ENCODE results near the gene HNRNPUL1. TPM values are rescaled to one million over a fixed set of nuclear protein-coding genes. Genes with fewer than 3 reads are reported as not detected.

The HNRNPUL1 gene
- total and polyA plus RNA-seq, 4 donors: 59.5 to 156 (median 119) TPM

DNA sequence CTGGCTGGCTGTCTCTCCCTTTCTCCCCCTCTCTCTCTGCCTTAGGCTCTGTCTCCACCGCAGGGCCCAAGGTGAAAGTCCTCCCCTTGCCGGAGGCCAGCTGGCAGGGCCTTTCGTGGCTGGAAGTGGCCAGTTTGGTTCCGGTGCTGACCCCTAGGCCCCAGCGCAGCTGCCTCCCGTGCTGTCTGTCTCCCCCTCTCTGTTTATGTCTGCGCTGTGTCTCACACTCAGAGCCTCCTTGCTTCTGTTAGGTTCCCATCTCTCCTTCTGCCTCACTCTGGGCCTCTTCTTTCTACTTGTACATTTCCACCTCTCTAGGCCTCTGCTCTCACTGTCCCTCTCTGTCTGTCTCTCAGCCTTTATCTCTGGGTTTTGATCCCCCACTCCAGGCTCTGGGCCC lies 58.9 kb downstream of the HNRNPUL1 start:
- Histone ChIP-seq H3K27me3 (ENCODE audit: control insufficient read depth in 1 of 2, insufficient read depth in 2 of 2, low read length in 1 of 2) (no peaks in the 10 kb centered on the region), H3K9me3 (ENCODE audit: control insufficient read depth, low read length) (no peaks in the 10 kb centered on the region), H3K36me3 (ENCODE audit: control insufficient read depth in 1 of 2, insufficient read depth in 2 of 2, low read length in 1 of 2) (peaks cover 0 to 7% of the 10 kb centered on the region in 2 donors), H3K4me1 (ENCODE audit: control insufficient read depth in 1 of 2, insufficient read depth in 2 of 2, low read length in 2 of 2) (no peaks in the 10 kb centered on the region), H3K27ac (ENCODE audit: low read depth in 1 of 2, low read length in 2 of 2) (peak overlapping the region; percentile 50 to 80), H3K4me3 (ENCODE audit: low read length in 2 of 2) (no peak overlapping the region)
- intact Hi-C loops (cut with DNase I): loop anchor here in 1 of 2 donors (5.0 kb wide), 1 partner anchor 34 kb away; no protein-coding TSS in a partner anchor
- ATAC-seq (ENCODE audit: low FRiP score) (no peak), DNase-seq (no peak)
- WGBS, 2 donors: 38 to 40% methylated on average over 7 of the region's 7 CpGs

GRCh38 chr19:41323430-41324125 lies 59.4 kb downstream of the HNRNPUL1 start:
- Histone ChIP-seq H3K9me3 (ENCODE audit: control insufficient read depth, low read length) (no peaks in the 10 kb centered on the region), H3K27ac (ENCODE audit: low read depth in 1 of 2, low read length in 2 of 2) (peak overlapping the region; percentile 50 to 80), H3K36me3 (ENCODE audit: control insufficient read depth in 1 of 2, insufficient read depth in 2 of 2, low read length in 1 of 2) (peaks cover 0 to 7% of the 10 kb centered on the region in 2 donors), H3K27me3 (ENCODE audit: control insufficient read depth in 1 of 2, insufficient read depth in 2 of 2, low read length in 1 of 2) (no peaks in the 10 kb centered on the region), H3K4me1 (ENCODE audit: control insufficient read depth in 1 of 2, insufficient read depth in 2 of 2, low read length in 2 of 2) (no peaks in the 10 kb centered on the region), H3K4me3 (ENCODE audit: low read length in 2 of 2) (no peak overlapping the region)
- peak; percentile 85 to 89 for DNase-seq
- WGBS, 2 donors: 20 to 28% methylated on average over 16 of the region's 16 CpGs
- peak; percentile 65 for ATAC-seq (ENCODE audit: low FRiP score)
- intact Hi-C loops (cut with DNase I): loop anchor here (2.0 to 5.0 kb wide), 2 partner anchors 29 to 34 kb away; partner anchors contain the start of gene TGFB1 (in 1 of the 2)

- ATAC-seq (ENCODE audit: low FRiP score) (no peak), DNase-seq (no peak)
- Histone ChIP-seq H3K4me3 (ENCODE audit: low read length in 2 of 2) (no peak overlapping the region), H3K36me3 (ENCODE audit: control insufficient read depth in 1 of 2, insufficient read depth in 2 of 2, low read length in 1 of 2) (peaks cover 0 to 4% of the 10 kb centered on the region in 2 donors), H3K9me3 (ENCODE audit: control insufficient read depth, low read length) (no peaks in the 10 kb centered on the region), H3K4me1 (ENCODE audit: control insufficient read depth in 1 of 2, insufficient read depth in 2 of 2, low read length in 2 of 2) (no peaks in the 10 kb centered on the region), H3K27me3 (ENCODE audit: control insufficient read depth in 1 of 2, insufficient read depth in 2 of 2, low read length in 1 of 2) (no peaks in the 10 kb centered on the region), H3K27ac (ENCODE audit: low read depth in 1 of 2, low read length in 2 of 2) (peak overlapping the region; percentile 40 to 80)
- WGBS, 2 donors: 66 to 69% methylated on average over 6 to 7 of the region's 7 CpGs
- intact Hi-C loops (cut with DNase I): loop anchor here (2.0 to 5.0 kb wide), 2 partner anchors 29 to 33 kb away; partner anchors contain the start of gene TGFB1 (in 1 of the 2)
Observed at GRCh38 chr19:41324231-41324702, 60.1 kb downstream of the HNRNPUL1 start.

GRCh38 chr19:41324921-41325639 lies 60.9 kb downstream of the HNRNPUL1 start:
- no peaks in the 10 kb centered on the region for H3K9me3 ChIP-seq (ENCODE audit: control insufficient read depth, low read length)
- no peak overlapping the region for H3K4me3 ChIP-seq (ENCODE audit: low read length in 2 of 2)
- no peaks in the 10 kb centered on the region for H3K27me3 ChIP-seq (ENCODE audit: control insufficient read depth in 1 of 2, insufficient read depth in 2 of 2, low read length in 1 of 2)
- intact Hi-C loops (cut with DNase I): loop anchor here (1.0 to 5.0 kb wide), 3 partner anchors 15 to 32 kb away; partner anchors contain the start of genes CCDC97 (in 1 of the 2) and TGFB1 (in 1 of the 2)
- ATAC-seq (ENCODE audit: low FRiP score) (peak; percentile 43), DNase-seq (peak; percentile 88 to 91)
- H3K27ac ChIP-seq (ENCODE audit: low read depth in 1 of 2, low read length in 2 of 2): peak overlapping the region; percentile 40 to 81
- 2 to 3% methylated on average over 14 to 23 of the region's 23 CpGs for WGBS, 2 donors
- H3K36me3 ChIP-seq (ENCODE audit: control insufficient read depth in 1 of 2, insufficient read depth in 2 of 2, low read length in 1 of 2): no peaks in the 10 kb centered on the region
- H3K4me1 ChIP-seq (ENCODE audit: control insufficient read depth in 1 of 2, insufficient read depth in 2 of 2, low read length in 2 of 2): no peaks in the 10 kb centered on the region

GRCh38 chr19:41325640-41325946 lies 61.4 kb downstream of the HNRNPUL1 start:
- Histone ChIP-seq H3K27me3 (ENCODE audit: control insufficient read depth in 1 of 2, insufficient read depth in 2 of 2, low read length in 1 of 2) (no peaks in the 10 kb centered on the region), H3K27ac (ENCODE audit: low read depth in 1 of 2, low read length in 2 of 2) (peak overlapping the region; percentile 33 to 40), H3K4me1 (ENCODE audit: control insufficient read depth in 1 of 2, insufficient read depth in 2 of 2, low read length in 2 of 2) (no peaks in the 10 kb centered on the region), H3K36me3 (ENCODE audit: control insufficient read depth in 1 of 2, insufficient read depth in 2 of 2, low read length in 1 of 2) (no peaks in the 10 kb centered on the region), H3K9me3 (ENCODE audit: control insufficient read depth, low read length) (no peaks in the 10 kb centered on the region), H3K4me3 (ENCODE audit: low read length in 2 of 2) (no peak overlapping the region)
- DNase-seq: no peak
- intact Hi-C loops (cut with DNase I): loop anchor here in 1 of 2 donors (1.0 to 2.0 kb wide), 2 partner anchors 15 to 27 kb away; partner anchors contain the start of genes CCDC97 and TGFB1
- no peak for ATAC-seq (ENCODE audit: low FRiP score)
- 1 to 3% methylated on average over 10 of the region's 10 CpGs for WGBS, 2 donors

- H3K4me1 ChIP-seq (ENCODE audit: control insufficient read depth in 1 of 2, insufficient read depth in 2 of 2, low read length in 2 of 2): no peaks in the 10 kb centered on the region
- no peak for DNase-seq
Observed at GRCh38 chr19:41325947-41326706, 62.0 kb downstream of the HNRNPUL1 start.

GRCh38 chr19:41327076-41327575 lies 63.0 kb downstream of the HNRNPUL1 start:
- H3K9me3 ChIP-seq (ENCODE audit: control insufficient read depth, low read length): no peaks in the 10 kb centered on the region
- no peaks in the 10 kb centered on the region for H3K27me3 ChIP-seq (ENCODE audit: control insufficient read depth in 1 of 2, insufficient read depth in 2 of 2, low read length in 1 of 2)
- DNase-seq: no peak
- peaks cover 0 to 1% of the 10 kb centered on the region in 2 donors for H3K36me3 ChIP-seq (ENCODE audit: control insufficient read depth in 1 of 2, insufficient read depth in 2 of 2, low read length in 1 of 2)
- WGBS, 2 donors: 59 to 70% methylated on average over 13 of the region's 13 CpGs
- no peak overlapping the region for H3K4me3 ChIP-seq (ENCODE audit: low read length in 2 of 2)
- intact Hi-C loops (cut with DNase I): no loop called here
- no peak for ATAC-seq (ENCODE audit: low FRiP score)
- no peaks in the 10 kb centered on the region for H3K4me1 ChIP-seq (ENCODE audit: control insufficient read depth in 1 of 2, insufficient read depth in 2 of 2, low read length in 2 of 2)
- peak overlapping the region in 1 of 2 donors; percentile 14 for H3K27ac ChIP-seq (ENCODE audit: low read depth in 1 of 2, low read length in 2 of 2)

More at GRCh38 chr19:41325947-41326706, 62.0 kb downstream of the HNRNPUL1 start:
- Histone ChIP-seq H3K9me3 (ENCODE audit: control insufficient read depth, low read length) (no peaks in the 10 kb centered on the region), H3K4me3 (ENCODE audit: low read length in 2 of 2) (no peak overlapping the region), H3K27me3 (ENCODE audit: control insufficient read depth in 1 of 2, insufficient read depth in 2 of 2, low read length in 1 of 2) (no peaks in the 10 kb centered on the region), H3K27ac (ENCODE audit: low read depth in 1 of 2, low read length in 2 of 2) (peak overlapping the region; percentile 33 to 40), H3K36me3 (ENCODE audit: control insufficient read depth in 1 of 2, insufficient read depth in 2 of 2, low read length in 1 of 2) (no peaks in the 10 kb centered on the region)
- 11 to 12% methylated on average over 30 of the region's 30 CpGs for WGBS, 2 donors
- intact Hi-C loops (cut with DNase I): loop anchor here in 1 of 2 donors (1.0 to 2.0 kb wide), 2 partner anchors 16 to 27 kb away; partner anchors contain the start of genes CCDC97 and TGFB1
- peak; percentile 6 for ATAC-seq (ENCODE audit: low FRiP score)

DNA sequence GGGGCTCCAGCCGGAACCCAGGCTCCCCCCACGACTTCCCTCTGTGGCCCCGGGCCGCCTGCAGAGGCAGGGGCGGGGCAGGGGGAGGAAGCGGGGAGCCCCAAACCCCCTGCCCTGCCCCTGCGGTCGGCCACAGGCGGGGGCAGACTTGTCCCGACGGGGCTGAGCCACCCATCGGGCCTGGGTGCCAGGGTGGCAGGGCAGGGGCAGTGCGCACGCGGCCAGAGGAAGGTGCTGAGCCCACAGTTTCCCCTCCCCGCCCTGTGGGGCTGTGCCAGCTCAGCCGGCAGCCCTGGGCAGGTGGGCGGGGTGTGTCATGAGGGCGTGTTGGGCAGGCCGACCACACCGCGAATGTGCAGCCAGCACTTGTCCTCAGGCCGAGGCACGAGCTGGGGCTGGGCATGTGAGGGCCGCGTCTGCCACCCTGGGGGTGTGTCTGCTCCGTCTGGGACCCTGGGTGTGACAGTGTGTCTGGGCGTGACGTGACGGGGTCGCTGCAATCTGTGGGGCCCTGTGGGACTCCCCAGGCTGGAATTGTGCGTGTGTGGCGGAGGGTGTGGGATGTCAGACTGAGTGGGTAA lies 63.5 kb downstream of the HNRNPUL1 start:
- H3K4me1 ChIP-seq (ENCODE audit: control insufficient read depth in 1 of 2, insufficient read depth in 2 of 2, low read length in 2 of 2): no peaks in the 10 kb centered on the region
- ATAC-seq (ENCODE audit: low FRiP score): peak; percentile 44
- no peak overlapping the region for H3K4me3 ChIP-seq (ENCODE audit: low read length in 2 of 2)
- H3K27me3 ChIP-seq (ENCODE audit: control insufficient read depth in 1 of 2, insufficient read depth in 2 of 2, low read length in 1 of 2): no peaks in the 10 kb centered on the region
- intact Hi-C loops (cut with DNase I): no loop called here
- no peaks in the 10 kb centered on the region for H3K9me3 ChIP-seq (ENCODE audit: control insufficient read depth, low read length)
- peaks cover 0 to 2% of the 10 kb centered on the region in 2 donors for H3K36me3 ChIP-seq (ENCODE audit: control insufficient read depth in 1 of 2, insufficient read depth in 2 of 2, low read length in 1 of 2)
- 39 to 60% methylated on average over 32 to 33 of the region's 33 CpGs for WGBS, 2 donors
- peak overlapping the region in 1 of 2 donors; percentile 2 for H3K27ac ChIP-seq (ENCODE audit: low read depth in 1 of 2, low read length in 2 of 2)
- DNase-seq: peak; percentile 85 to 86

Data from aorta (tissue), 5 donors.